ENCODE results near the gene USP6NL. TPM values are rescaled to one million over a fixed set of nuclear protein-coding genes. Genes with fewer than 3 reads are reported as not detected.
"Not testable (repeated sequence)": the region's sequence is repeated elsewhere in the genome, so short reads cannot be mapped to it uniquely, and the experiment has no call there.

Gene USP6NL
- polyA plus RNA-seq, 1 of the 3 experiments (the other 2 are of a cell fraction), result 8.9 TPM

DNA sequence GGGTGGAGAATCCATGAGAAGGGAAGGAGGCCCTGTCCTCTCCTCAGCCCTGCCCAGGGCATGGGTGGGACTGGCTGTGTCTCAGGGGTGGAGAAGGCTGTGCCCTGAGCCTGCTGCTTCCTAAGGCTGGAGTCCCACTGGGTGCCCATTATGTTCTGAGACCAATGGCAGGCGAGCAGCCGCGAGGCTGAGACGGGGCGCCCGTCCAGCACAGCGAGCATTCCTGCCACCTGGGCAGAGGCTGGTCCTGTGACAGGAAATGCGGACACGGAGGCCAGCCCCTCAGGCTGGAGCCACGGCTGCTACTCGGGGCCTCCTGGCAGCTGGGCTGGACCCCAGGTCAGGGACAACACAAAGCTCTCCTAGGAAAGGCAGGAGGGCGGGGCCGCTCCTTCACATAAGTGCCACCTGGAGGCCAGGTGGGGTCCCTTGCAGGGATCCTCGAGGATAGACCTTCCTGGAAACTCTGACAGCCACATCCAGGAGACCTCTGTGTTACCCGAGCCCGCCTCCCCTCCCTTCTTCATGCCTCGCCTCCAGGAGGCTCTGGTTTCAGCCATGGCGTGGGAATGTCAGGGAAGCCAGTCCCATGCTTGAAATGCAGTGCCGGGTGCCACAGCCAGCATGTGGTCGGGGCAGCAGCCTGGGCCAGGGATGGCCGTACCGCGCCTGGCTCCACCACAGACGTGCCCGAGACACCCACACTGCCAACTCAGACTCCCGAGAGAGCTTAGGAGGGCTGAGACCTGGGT lies 173.9 kb downstream of the USP6NL start:
- Histone ChIP-seq H3K9ac (no peak overlapping the region), H3K4me3 (ENCODE audit: low read depth in 2 of 2, low read length in 1 of 2) (no peak overlapping the region), H4K20me1 (ENCODE audit: insufficient read depth) (no peaks in the 10 kb centered on the region), H3K4me1 (ENCODE audit: control insufficient read depth in 1 of 2, insufficient read depth in 2 of 2, low read depth in 1 of 2, low read length in 1 of 2) (peaks cover 0 to 9% of the 10 kb centered on the region in 2 experiments; a peak in 1 of 4 replicates), H3F3A (replicated peaks; ENCODE audit: insufficient read depth) (no peaks in the 10 kb centered on the region), H3K27ac (ENCODE audit: low read depth in 2 of 2, low read length in 1 of 2) (no peak overlapping the region), H3K9me2 (no peaks in the 10 kb centered on the region), H3K9me3 (no peaks in the 10 kb centered on the region), H3K4me2 (no peak overlapping the region), H3K36me3 (replicated peaks in 1 of 2; ENCODE audit: control insufficient read depth in 1 of 2, insufficient read depth in 2 of 2, low read length in 1 of 2) (no peaks in the 10 kb centered on the region), H3K27me3 (ENCODE audit: insufficient read depth) (no peaks in the 10 kb centered on the region), H3K79me2 (ENCODE audit: insufficient read depth) (no peaks in the 10 kb centered on the region), H2AFZ (ENCODE audit: low read depth) (no peak overlapping the region)
- no peak for DNase-seq
- POLR2A ChIA-PET, result no interaction called here
- 61% methylated on average over 7 of the region's 26 CpGs for WGBS (ENCODE audit: low lambda C conversion rate)
- CTCF ChIA-PET, result interaction anchor here (1.2 kb wide), 1 partner anchor 13 kb away, joined by 8 read pairs; no protein-coding TSS in a partner anchor
- TF ChIP-seq, protein P1, sequence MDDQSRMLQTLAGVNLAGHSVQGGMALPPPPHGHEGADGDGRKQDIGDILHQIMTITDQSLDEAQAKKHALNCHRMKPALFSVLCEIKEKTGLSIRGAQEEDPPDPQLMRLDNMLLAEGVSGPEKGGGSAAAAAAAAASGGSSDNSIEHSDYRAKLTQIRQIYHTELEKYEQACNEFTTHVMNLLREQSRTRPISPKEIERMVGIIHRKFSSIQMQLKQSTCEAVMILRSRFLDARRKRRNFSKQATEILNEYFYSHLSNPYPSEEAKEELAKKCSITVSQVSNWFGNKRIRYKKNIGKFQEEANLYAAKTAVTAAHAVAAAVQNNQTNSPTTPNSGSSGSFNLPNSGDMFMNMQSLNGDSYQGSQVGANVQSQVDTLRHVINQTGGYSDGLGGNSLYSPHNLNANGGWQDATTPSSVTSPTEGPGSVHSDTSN (IDR thresholded peaks at IDR 0.05), result no peak
- TF ChIP-seq FOXJ3 (CRISPR knock-in tag; IDR thresholded peaks at IDR 0.05) (no peak), MXI1 (IDR thresholded peaks at IDR 0.05; ENCODE audit: low read depth, low read length) (no peak), POLR2AphosphoS5 (IDR thresholded peaks at IDR 0.05; ENCODE audit: low read depth, low read length) (no peak), FOSL2 (IDR thresholded peaks at IDR 0.05; ENCODE audit: borderline replicate concordance, low read depth) (no peak)

DNA sequence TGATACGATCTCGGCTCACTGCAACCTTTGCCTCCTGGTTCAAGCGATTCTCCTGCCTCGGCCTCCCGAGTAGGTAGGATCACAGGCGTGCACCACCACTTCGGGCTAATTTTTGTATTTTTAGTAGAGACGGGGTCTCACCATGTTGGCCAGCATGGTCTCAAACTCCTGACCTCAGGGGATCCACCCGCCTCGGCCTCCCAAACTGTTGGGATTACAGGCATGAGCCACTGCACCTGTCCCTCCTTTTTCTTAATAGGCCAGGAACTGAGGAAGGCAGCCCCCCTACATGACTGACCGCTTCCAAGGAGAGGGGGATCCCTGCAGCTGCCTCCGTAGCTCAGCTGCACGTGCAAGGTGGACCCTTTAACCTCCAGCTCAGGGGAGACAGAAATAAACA lies 175.0 kb downstream of the USP6NL start:
- H3K9me3 ChIP-seq; H3K4me2 ChIP-seq; H3K4me3 ChIP-seq (ENCODE audit: low read depth in 2 of 2, low read length in 1 of 2); H3F3A ChIP-seq (replicated peaks; ENCODE audit: insufficient read depth); H3K36me3 ChIP-seq (replicated peaks in 1 of 2; ENCODE audit: control insufficient read depth in 1 of 2, insufficient read depth in 2 of 2, low read length in 1 of 2); POLR2A ChIA-PET; H3K9me2 ChIP-seq; H2AFZ ChIP-seq (ENCODE audit: low read depth); H3K4me1 ChIP-seq (ENCODE audit: control insufficient read depth in 1 of 2, insufficient read depth in 2 of 2, low read depth in 1 of 2, low read length in 1 of 2); H3K27me3 ChIP-seq (ENCODE audit: insufficient read depth); H3K9ac ChIP-seq; DNase-seq; H3K27ac ChIP-seq (ENCODE audit: low read depth in 2 of 2, low read length in 1 of 2); H4K20me1 ChIP-seq (ENCODE audit: insufficient read depth); H3K79me2 ChIP-seq (ENCODE audit: insufficient read depth): not testable (repeated sequence)
- WGBS (ENCODE audit: low lambda C conversion rate), result 57% methylated on average over 13 of the region's 13 CpGs
- CTCF ChIA-PET, result interaction anchor here (4.2 kb wide), 1 partner anchor 12 kb away, joined by 26 read pairs; no protein-coding TSS in a partner anchor

DNA sequence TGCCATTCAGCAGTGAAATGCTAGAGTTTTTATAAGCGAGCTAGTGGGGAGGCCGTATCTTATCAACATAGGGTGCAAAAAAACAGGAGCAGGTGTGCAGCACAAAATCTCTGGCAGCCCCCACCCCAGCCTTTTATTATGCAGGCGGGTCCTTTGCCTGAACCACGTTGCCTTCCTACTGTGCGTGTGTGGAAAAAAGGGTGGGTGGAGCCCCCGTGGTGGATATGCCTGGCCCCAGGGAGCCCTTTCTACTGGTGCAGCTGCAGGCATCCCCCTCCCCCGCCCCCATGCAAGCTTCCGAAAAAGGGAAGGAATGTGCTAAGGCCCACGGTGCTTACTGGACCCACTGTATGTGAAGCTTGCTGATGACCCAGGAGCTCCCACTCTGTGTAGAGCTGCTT lies 175.9 kb downstream of the USP6NL start:
- Histone ChIP-seq H3K4me2 (no peak overlapping the region), H3K36me3 (replicated peaks in 1 of 2; ENCODE audit: control insufficient read depth in 1 of 2, insufficient read depth in 2 of 2, low read length in 1 of 2) (no peaks in the 10 kb centered on the region), H3K27me3 (ENCODE audit: insufficient read depth) (no peaks in the 10 kb centered on the region), H3K4me1 (ENCODE audit: control insufficient read depth in 1 of 2, insufficient read depth in 2 of 2, low read depth in 1 of 2, low read length in 1 of 2) (peaks cover 0 to 15% of the 10 kb centered on the region in 2 experiments; a peak in 1 of 4 replicates), H3K9ac (no peak overlapping the region), H3K79me2 (ENCODE audit: insufficient read depth) (no peaks in the 10 kb centered on the region), H3K9me3 (no peaks in the 10 kb centered on the region), H3K27ac (ENCODE audit: low read depth in 2 of 2, low read length in 1 of 2) (no peak overlapping the region), H3K9me2 (no peaks in the 10 kb centered on the region), H3K4me3 (ENCODE audit: low read depth in 2 of 2, low read length in 1 of 2) (no peak overlapping the region), H2AFZ (ENCODE audit: low read depth) (no peak overlapping the region), H4K20me1 (ENCODE audit: insufficient read depth) (no peaks in the 10 kb centered on the region), H3F3A (replicated peaks; ENCODE audit: insufficient read depth) (no peaks in the 10 kb centered on the region)
- WGBS (ENCODE audit: low lambda C conversion rate), result 52% methylated on average over 8 of the region's 9 CpGs
- ChIA-PET CTCF (interaction anchor here (1.3 to 4.2 kb wide), 4 partner anchors 11 to 551 kb away, joined by 3 to 26 read pairs (median 6); no protein-coding TSS in a partner anchor), POLR2A (no interaction called here)
- TF ChIP-seq EP300 (IDR thresholded peaks at IDR 0.05; ENCODE audit: borderline replicate concordance in 1 of 2, low read depth in 1 of 2, low read length in 1 of 2), result no peak
- TF ChIP-seq RFX5 (IDR thresholded peaks at IDR 0.05; ENCODE audit: low read length), result no peak
- no peak for TF ChIP-seq FOXM1 (IDR thresholded peaks at IDR 0.05; ENCODE audit: low read depth)
- TF ChIP-seq NFIC (IDR thresholded peaks at IDR 0.05; ENCODE audit: borderline replicate concordance), result no peak
- no peak for DNase-seq
